Measurements from ENCODE around the gene NPAS3.

DNA sequence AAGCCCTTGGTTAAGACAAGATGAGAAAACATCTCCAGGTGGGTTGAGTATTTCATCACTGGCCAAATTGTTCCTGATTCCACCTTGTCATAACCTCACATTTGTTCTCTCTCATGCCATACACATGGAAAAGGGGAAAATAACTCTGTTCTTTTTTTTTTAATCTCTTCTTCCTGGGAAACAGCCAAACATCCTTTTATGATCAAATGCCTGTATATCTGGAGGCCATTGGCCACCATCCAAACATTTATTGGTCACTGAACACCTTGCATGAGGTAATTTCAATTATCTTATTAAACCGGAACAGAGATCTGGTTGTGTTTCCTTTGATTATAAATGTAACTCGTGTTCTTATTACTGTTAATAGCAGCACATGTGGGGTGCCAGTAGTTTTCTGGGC is 469.6 kb downstream of the NPAS3 start:
- TF ChIP-seq EP300 (IDR thresholded peaks at IDR 0.05), result no peak
- TF ChIP-seq, protein P1, sequence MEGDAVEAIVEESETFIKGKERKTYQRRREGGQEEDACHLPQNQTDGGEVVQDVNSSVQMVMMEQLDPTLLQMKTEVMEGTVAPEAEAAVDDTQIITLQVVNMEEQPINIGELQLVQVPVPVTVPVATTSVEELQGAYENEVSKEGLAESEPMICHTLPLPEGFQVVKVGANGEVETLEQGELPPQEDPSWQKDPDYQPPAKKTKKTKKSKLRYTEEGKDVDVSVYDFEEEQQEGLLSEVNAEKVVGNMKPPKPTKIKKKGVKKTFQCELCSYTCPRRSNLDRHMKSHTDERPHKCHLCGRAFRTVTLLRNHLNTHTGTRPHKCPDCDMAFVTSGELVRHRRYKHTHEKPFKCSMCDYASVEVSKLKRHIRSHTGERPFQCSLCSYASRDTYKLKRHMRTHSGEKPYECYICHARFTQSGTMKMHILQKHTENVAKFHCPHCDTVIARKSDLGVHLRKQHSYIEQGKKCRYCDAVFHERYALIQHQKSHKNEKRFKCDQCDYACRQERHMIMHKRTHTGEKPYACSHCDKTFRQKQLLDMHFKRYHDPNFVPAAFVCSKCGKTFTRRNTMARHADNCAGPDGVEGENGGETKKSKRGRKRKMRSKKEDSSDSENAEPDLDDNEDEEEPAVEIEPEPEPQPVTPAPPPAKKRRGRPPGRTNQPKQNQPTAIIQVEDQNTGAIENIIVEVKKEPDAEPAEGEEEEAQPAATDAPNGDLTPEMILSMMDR (IDR thresholded peaks at IDR 0.05), result no peak
- no peak for TF ChIP-seq RFX5 (IDR thresholded peaks at IDR 0.05)
- no peak for TF ChIP-seq JUN (IDR thresholded peaks at IDR 0.05)
- no peak for TF ChIP-seq NPAS2 (CRISPR knock-in tag; IDR thresholded peaks at IDR 0.05; ENCODE audit: borderline replicate concordance)
- TF ChIP-seq POLR2A (IDR thresholded peaks at IDR 0.05; ENCODE audit: low read length), result no peak

Data from A549 (cell line).